GM04504 (cell line): ENCODE results near the gene SLC35D3.
"Not testable (repeated sequence)": the region's sequence is repeated elsewhere in the genome, so short reads cannot be mapped to it uniquely, and the experiment has no call there.

Experiments used
- DNase-seq: peaks from one replicate; pipeline ENCODE4 v3.0.0-alpha.2; 2012; ENCODE audit warnings: low read depth

Gene SLC35D3, protein sequence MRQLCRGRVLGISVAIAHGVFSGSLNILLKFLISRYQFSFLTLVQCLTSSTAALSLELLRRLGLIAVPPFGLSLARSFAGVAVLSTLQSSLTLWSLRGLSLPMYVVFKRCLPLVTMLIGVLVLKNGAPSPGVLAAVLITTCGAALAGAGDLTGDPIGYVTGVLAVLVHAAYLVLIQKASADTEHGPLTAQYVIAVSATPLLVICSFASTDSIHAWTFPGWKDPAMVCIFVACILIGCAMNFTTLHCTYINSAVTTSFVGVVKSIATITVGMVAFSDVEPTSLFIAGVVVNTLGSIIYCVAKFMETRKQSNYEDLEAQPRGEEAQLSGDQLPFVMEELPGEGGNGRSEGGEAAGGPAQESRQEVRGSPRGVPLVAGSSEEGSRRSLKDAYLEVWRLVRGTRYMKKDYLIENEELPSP

DNA sequence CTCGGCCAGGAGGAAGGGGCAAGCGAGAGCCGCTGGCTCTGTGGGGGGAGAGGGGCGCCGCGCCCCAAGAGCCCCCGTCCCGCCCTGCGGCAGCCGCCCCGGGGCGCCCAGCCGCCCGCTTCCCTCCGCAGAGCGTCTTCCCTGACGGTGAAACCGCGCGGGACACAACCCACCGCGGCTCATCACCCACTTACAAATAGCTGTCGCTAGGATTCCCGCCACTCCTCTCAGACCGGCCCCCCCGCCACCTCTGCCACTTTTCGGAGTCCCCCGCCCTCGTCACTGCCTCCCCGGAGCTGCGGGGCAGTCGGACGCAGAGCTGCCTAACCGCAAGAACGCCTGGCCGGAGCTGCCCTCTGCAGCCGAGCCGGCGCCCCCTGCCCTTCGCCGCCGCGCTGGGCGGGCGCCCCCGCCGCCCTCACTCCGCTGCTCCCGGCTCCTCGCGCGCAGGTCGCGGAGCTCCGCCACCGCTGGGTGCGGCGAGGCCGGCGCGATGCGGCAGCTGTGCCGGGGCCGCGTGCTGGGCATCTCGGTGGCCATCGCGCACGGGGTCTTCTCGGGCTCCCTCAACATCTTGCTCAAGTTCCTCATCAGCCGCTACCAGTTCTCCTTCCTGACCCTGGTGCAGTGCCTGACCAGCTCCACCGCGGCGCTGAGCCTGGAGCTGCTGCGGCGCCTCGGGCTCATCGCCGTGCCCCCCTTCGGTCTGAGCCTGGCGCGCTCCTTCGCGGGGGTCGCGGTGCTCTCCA is at the start of gene SLC35D3:
SLC35D3 (plus strand) TSS at position 366 of the 749 bp plus-strand sequence; CDS start at position 494, 128 bp downstream.
- no peak for DNase-seq

DNA sequence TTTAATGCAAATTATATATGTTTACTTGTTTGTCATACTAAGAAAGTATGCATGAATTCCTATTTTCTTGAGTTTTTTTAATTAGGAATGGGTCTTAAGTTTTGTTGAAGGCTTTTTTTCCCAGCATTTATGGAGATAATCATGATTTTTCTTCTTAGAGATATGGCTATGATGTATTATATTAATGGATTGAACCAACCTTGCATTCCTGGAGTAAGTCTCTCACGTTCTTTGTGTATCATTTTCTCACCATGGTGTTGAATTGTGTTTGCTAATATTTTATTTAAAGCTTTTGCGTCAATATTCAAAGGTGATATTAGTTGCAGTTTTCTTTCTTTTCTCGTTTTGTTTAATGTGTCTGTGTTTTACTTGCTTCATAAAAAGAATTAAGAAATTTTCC is 48.4 kb upstream of the SLC35D3 start:
- DNase-seq, result no peak

DNA sequence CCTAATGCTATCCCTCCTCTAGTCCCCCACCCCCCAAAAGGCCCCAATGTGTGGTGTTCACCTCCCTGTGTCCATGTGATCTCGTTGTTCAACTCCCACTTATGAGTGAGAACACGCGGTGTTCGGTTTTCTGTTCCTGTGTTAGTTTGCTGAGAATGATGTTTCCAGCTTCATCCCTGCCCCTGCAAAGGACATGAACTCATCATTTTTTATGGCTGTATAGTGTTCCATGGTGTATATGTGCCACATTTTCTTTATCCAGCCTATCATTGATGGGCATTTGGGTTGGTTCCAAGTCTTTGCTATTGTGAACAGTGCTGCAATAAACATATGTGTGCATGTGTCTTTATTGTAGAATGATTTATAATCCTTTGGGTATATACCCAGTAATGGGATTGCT is 45.6 kb upstream of the SLC35D3 start:
- not testable (repeated sequence) for DNase-seq

DNA sequence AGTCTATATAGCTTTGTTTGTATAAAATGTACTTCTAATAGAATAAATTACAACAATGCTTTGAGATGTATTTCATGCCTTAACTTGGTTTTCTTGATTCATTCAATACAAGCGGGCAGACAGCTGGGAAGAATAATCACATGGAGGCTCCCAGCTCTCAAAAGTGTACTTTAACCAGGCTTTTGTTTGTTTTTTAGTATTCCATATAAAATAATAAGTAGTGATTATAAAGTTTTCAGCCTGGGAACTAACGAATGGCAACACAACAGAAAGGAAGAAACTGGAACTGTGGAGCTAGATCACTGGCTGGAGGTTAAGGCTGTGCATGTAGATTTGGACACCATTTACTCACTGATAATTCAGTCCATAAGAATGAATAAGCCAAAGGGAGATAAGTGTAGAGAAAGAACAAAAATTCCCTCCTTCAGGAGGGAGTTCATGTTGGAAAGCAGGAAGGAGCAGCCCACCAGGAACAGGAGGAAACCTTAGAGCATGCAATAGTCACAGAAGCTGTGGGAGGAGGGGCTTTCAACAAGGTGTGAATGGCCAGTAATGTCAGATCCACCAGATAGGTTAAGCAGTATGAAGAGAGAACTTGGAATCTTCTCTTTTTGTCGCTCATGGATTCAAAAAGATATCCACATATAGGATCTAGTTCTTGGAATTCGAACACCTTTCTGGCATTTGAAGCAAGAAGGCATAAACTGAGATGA is 41.2 kb upstream of the SLC35D3 start:
- no peak for DNase-seq

DNA sequence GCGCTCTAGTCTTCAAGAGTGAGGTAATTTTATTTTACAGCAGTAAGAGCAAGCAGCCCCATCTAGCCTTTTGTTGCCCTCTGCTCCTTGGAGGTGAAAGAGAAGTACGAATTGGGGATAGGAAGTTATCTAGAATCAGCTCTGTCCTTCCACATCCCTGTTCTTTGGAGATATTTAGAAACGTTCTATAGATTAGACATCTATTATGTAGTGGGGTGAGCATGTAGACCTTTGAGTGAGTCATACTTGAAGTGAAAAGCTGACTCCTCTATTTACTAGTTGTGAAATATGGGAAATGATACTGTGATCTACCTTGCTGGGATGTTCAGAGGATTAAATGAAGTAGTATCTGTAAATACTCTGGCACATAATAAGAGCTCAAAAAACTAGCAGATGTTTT is 36.0 kb upstream of the SLC35D3 start:
- no peak for DNase-seq

DNA sequence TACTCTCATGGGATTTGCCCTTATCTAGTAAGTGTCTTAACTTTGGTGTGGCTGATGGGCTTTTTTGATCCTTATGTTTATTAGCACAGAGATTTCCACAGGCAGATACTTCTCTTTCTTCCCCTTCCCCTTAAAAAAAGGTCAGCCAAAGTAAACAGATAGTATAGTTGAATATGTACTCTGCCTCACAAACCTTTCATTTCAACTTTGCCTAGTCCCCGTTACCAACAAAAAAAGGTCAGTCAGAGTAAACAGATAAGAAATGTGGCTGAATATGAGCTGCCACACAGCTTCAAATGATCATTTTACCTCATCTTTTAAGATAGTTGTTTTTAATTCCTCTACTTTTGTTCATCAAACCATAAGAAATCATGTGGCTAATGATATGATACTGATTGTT is 34.1 kb upstream of the SLC35D3 start:
- no peak for DNase-seq

DNA sequence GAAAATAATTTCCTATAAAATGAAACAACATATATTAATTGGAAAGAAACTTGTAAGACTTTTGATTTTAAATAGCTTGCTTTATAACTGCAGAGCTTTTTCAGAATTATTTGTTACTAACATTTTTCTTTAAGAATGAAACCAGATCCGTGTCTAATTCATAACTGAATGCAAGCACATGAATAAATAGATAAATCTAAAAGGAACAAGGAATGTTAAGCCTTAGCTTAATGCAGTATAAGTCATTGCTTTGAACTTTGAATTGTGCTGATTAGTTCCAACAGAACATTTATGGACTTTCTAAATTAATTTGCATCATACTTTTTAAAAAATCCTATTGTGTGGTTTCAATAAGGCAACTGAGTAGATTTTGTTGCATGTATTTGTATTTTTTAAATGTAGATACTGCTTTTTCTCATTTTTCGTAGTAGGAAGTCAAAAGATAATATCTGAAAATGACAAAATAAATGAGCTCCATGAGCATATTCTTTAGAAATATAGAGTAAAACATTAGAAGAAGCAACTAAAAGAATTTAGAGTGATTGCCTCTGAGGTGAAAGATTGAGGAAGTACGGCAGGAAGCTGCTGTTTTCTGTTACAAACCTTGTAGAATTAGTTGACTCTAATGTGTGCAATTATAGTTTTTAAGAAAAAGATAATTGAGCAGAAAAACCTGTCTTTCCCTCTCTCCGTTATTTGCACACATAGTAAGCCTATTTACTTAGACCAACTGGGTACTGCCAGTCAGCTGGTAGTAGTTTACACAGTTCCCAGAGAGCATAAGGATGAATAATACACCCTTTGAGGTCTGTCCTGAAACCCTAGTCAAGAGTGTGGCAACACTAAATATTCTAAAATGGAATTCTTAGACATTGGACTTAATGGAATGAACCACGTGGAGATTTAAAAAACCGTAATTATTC is 32.6 kb upstream of the SLC35D3 start:
- no peak for DNase-seq

DNA sequence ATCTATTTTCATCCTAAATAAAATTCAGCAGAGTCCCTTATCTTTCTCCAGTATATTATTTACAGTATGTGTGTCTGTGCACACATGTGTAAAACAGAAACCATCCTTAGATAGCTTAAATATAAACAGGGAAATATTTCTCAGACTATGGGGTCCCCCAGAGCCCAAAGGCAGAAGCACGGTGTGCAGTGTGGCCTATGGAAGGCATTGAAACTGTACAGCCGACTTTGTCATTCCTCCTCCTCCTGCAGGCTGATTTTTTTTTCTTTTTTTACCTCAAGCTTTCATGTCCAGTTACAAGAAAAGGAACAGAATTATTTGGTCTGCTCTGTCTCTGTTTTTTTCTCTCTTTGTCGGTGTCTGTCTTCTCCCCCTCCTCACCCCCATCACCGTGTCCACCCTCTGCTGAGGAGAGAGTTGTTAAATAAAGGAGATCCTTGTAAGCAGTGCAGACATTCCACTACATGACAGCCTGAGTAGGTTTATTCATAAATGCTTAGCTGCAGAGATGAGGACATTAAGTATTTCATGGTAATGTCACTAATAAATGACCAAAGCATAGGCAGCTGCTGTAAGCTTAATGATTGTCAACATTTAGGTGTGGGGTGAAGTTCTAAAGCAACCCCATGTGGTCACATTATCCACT is 31.8 kb upstream of the SLC35D3 start:
- no peak for DNase-seq

DNA sequence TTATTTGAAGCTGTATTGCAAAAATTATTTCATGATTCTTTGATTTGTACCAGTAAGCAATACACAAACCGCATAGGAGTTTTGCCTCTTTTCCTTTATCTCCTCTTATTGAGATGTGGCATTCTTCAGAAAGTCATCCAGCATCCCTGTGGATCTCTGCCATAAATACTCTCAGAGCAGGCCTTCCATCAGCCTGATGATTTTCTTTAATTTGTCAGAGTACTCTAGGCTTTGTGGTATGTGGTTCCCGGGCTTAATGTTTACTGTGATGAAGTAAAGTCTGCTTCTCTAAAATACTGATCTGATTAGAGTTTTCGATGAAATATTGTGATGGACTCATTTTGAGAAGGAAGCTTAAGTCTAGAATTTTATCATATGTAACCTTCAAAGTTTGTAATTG is 31.1 kb upstream of the SLC35D3 start:
- DNase-seq, result no peak

DNA sequence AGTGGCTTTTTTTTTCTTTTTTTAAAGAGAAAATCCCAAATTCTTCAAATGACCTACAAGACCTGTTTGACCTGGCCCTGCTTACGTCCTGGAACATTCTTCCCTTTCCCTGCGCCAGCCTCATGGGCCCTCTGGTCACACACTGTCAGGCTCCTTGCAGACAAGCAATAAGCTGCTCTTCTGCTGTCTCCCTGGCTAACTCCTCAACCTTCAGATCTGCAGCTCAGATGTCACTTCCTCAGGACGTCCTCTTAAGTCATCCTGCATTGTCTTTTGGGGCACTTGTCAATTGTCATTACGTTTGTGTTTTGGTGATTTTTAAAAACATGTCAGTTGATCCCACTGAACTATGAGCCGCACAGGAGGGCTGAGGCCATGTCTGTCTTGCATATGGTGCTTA is 28.9 kb upstream of the SLC35D3 start:
- no peak for DNase-seq

DNA sequence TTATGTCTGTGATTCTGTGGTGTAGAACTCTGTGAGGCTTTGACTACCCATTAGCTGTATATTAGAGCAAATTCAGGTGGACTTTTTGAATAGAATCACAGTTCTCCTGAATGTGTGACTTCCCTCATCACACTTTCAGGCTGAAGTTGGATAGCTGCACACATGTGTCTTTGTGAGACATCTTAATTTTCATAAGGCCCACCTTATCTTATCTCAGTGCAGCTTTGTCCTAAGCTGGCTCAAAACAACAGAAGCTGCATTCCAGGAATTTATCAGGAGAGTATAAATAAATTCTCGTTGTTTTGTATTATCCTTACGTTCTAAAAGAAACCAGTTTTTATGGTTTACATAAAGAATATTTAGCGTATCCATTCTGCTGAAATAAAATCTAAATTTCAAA is 26.2 kb upstream of the SLC35D3 start:
- no peak for DNase-seq

DNA sequence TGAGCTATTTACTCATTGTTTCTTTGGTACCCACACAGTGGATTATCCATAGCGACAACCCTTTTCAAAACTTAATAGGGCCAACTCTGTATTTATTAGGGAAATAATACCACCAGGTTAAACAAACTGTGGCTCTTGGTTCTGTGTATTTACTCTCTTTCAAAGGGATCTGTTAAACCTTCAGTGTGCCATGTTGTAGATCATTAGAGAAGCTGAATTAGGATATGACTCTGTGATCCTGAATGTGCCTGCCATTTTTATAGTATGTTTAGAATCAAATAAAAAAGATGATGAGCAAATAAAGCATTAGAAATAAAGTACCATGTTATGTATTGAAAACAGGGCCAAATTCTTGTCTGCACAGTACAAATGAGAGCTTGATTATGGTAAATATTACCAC is 25.0 kb upstream of the SLC35D3 start:
- no peak for DNase-seq

DNA sequence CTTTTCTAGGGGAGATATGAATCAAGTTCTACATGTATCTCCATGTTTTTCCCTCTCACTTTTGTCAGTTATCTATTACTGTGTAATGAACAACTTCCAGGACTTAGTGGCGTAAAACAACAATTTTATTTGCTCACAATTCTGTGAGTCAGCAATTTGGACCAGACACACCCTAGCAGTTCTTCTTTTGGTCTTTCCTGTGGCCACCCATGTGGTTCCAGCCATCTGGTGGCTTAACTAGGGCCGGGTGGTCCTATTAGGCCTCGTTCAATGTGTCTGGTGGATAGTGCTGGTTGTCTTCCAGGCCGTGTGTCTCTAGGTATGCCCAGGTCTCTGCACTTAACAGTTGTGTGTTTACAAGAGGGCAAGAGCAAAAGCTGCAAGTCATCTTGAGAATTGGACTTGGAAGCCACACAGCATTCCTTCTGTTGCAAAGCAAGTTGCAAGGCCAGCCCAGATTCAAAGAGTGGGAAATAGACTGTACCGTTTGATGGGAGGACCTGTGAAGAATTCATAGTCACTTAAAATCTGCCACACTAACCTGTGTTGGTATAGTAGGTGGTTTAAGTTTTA is 20.8 kb upstream of the SLC35D3 start:
- no peak for DNase-seq

DNA sequence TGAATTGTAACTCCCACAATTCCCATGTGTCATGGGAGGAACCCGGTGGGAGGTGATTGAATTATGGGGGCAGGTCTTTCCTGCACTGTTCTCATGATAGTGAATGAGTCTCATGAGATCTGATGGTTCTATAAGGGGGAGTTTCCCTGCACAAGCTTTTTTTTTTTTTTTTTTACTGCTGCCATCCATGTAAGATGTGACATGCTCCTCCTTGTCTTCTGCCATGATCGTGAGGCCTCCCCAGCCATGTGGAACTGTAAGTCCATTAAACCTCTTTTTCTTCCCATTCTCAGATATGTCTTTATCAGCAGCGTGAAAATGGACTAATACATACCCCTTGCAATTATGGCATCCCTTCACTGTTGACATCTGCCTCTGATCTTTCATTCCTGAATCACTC is 17.6 kb upstream of the SLC35D3 start:
- not testable (repeated sequence) for DNase-seq

DNA sequence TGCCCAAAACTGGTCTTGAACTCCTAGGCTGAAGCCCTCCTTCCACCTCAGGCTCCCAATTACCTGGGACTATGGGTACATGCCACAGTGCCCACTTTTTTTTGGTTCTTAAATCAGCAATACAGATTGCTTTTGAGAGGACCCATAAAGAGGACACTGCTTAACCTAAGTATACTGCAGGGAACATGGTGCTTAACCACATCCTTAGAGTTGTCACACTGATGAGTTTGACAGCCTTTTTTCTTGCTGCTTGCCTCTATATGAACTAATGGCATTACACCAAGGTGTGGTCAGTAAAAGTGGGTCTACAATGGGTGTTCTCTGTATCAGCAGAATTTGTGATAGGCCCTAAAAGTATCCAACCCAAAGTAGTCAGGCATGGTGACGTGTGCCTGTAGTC is 7.2 kb upstream of the SLC35D3 start:
- no peak for DNase-seq

DNA sequence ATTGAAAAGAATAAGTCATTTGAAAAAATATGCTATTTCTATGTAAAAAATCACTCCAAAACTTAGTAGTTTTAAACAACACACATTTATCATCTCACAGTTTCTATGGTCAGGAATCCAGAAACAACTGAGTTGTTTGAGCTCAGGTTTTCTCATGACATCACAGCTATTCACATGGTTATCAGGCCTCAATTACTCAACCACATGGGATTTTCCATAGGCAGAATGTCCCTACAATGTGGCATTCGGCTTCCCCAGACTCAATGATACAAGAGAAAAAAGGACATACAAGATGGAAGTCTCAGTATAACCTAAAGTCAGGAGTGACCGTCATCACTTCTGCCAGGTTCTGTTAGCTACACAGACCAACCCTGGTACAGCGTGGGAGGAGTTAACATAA is 3.4 kb upstream of the SLC35D3 start:
- DNase-seq, result no peak

DNA sequence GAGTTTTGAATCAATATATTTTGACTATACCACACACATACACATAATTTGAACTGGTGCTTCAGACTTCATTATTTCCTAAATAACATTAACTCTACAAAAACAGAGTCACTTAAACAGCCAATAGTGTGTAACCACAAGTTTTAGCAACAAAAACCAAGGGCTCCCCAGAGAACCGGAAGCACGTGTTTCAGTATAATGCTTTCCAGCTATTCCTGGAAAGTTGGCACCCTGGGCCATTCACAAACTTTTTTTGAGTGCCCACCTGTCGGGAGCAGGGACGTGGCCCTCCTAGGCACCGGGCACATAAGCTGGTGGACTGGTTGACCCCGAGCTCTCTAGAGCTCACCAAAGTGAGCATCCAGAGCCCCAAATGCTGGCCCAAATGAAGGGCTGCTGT is 1.9 kb upstream of the SLC35D3 start:
- DNase-seq, result no peak

DNA sequence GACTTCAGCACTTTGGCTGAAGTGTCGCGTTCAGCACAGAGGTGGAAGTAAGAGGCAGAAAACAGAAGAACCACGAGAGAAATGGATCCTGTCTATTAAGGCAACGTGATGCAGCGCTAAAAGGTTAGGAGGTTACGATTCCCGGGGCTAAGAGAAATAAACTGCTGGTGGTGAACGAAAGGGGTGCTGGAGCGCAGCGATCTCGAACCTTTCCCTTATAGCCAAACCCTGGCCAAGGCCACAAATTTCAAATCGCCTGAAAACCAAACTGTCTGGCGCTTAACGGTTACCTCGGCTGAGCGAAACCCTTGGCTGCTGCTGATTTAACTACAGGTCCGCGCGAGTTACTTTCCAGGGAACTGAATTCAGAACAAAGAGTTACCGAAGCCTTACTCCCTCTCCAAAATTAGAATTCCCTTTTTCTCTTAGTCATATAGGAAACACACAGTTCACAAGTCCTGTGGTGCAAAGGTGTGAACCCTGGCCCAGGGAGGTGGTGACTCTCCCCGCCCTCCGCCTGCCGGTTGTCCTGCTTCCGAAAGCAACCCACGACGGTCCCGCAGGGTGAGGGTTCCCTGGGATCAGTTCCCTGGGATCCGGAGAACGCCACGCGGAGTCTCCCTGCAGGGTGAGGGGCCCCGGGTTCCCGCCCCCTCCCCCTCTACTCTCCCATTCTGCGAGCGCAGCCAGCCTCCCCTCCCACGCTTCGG is 1.3 kb upstream of the SLC35D3 start:
- no peak for DNase-seq

DNA sequence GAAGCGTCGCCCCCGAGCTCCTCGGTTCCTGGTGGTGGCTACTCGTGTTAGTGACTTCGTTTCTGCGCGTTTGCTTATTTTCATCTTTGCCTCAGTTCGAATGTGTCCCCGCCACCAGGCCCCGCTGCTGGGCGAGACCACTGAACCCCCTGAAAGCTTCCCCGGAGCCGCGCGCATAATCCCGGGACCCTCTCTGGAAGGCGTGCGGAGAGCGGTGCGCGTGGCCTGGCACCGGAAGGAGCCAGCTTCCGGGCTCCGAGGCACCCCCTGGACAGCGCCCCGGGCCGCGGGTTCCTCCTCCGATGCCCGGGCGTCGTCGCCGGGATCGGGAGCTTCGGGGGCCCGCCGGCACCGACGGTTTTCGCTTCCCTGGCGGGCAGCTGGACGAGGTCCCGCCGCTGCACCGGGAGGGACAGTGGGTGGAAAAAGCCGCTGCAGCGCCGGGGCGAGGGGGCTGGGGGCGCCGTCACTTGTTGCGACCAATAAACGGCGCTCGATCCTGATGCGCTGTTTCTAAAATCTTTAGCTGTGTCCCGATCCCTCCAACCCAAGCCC is 643 bp upstream of the SLC35D3 start:
- no peak for DNase-seq

DNA sequence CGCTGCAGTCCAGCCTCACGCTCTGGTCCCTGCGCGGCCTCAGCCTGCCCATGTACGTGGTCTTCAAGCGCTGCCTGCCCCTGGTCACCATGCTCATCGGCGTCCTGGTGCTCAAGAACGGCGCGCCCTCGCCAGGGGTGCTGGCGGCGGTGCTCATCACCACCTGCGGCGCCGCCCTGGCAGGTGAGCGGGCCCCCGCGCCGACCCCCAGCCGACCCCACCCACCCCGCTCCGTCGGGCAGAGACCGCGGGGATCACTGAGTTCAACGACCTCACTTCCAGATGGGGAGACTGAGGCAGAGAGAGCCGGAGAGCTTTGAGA is 545 bp downstream of the SLC35D3 start:
- DNase-seq, result no peak
